Adrenal gland (tissue), 19 donors: ENCODE data around the gene RNF112. TPM values are rescaled to one million over a fixed set of nuclear protein-coding genes. Genes with fewer than 3 reads are reported as not detected.

Experiments used
- DNase-seq, 7 donors: peaks; one replicate each; pipeline ENCODE4 v3.0.0-alpha.2; 2019 to 2020
- H3K27ac ChIP-seq, 5 donors: fragments of 200-600 bp; sonication (generic) in 4 of 5; 1 replicate in 3 of 5; 2 replicates in 2 of 5; pipeline versions ENCODE4 v1.5.1 to v1.8.0; 2016 to 2020; ENCODE audit warnings: mild to moderate bottlenecking in 1 of 5
- H3K27me3 ChIP-seq: fragments of 200-600 bp; 2 replicates; pipeline ENCODE4 v1.8.0; 2021
- H3K36me3 ChIP-seq, 2 donors: fragments of 200-600 bp; replicated peaks in 1 of 2; 1 replicate in 1 of 2; 2 replicates in 1 of 2; pipeline versions ENCODE4 v1.5.1 to v1.8.0; 2018 to 2022
- H3K4me1 ChIP-seq, 2 donors: fragments of 200-600 bp; replicated peaks in 1 of 2; 1 replicate in 1 of 2; 2 replicates in 1 of 2; pipeline versions ENCODE4 v1.5.1 to v1.8.0; 2018 to 2021
- H3K4me3 ChIP-seq, 4 donors: fragments of 200-600 bp; sonication (generic) in 3 of 4; one replicate each; pipeline ENCODE4 v1.5.1; 2016 to 2018
- H3K9me3 ChIP-seq, 3 donors: fragments of 200-600 bp; sonication (generic) in 1 of 3; replicated peaks in 1 of 3; 1 replicate in 2 of 3; 2 replicates in 1 of 3; pipeline versions ENCODE4 v1.5.1 to v1.8.0; 2016 to 2021
- POLR2A ChIP-seq, 2 donors: fragments of 450-650 bp; IDR thresholded peaks; one replicate each; pipeline ENCODE4 v1.6.1; 2017; ENCODE audit warnings: antibody characterized with exemption in 2 of 2, mild to moderate bottlenecking in 2 of 2, moderate library complexity in 1 of 2
- whole genome bisulfite sequencing, 4 donors: extraction: QIAGEN DNeasy Blood & Tissue Kit in 2 of 4; methylation state at CpG; one replicate each; pipeline versions ENCODE4 v1.1.5 to v1.1.7; 2013 to 2017; 5-methylcytosine and 5-hydroxymethylcytosine counted together
- intact Hi-C, 2 donors: fragments of 100-400 bp; cut with DNase I; formaldehyde crosslinking; loops; one replicate each; pipeline versions ENCODE4 v1.14.1 to v1.15.0; 2022 to 2023
- long read RNA-seq, 10 donors: library from polyadenylated mRNA in 3 of 10; unstranded in 2 of 10; stranded (forward) in 1 of 10; transcript quantifications; one replicate each; pipeline ENCODE4 v2.0.0 and lab custom pipeline, GENCODE V29; 2021 to 2026
- polyA plus RNA-seq, 3 donors: library from polyadenylated mRNA; stranded (reverse); fragments of 200-250 nt in 2 of 3; fragments of 350-450 nt in 1 of 3; fragmentation: Illumina TruSeq in 1 of 3; extraction: RNeasy Lipid Tissue Mini Kit (QIAGEN cat#74804) in 1 of 3; gene quantifications; one replicate each; pipeline ENCODE4 v1.2.3, GENCODE V29; 2013 to 2014
- total RNA-seq, 9 donors: library from RNA; depleted of rRNA in 4 of 9; stranded (reverse); fragments of >200 nt in 4 of 9; fragments of 120-200 nt in 1 of 9; fragmentation: NEBNext Ultra II Directional in 1 of 9; extraction: Animal tissue kit (Norgen Biotek cat#: 25700) in 1 of 9; gene quantifications; one replicate each; pipeline versions ENCODE4 v1.1.0 to v1.2.4, GENCODE V29; 2013 to 2023
- TF ChIP-seq, protein P1 (sequence below), 6 experiments: fragments of 450-650 bp in 4 of 6; fragments of 200-600 bp in 2 of 6; sonication (generic) in 1 of 6; IDR thresholded peaks; 1 replicate in 5 of 6; 2 replicates in 1 of 6; pipeline versions ENCODE4 v1.5.1 to v1.8.0; 2016 to 2021; ENCODE audit warnings: antibody characterized with exemption in 6 of 6, mild to moderate bottlenecking in 2 of 6, moderate library complexity in 1 of 6
- donor health status: healthy with polysubstance abuse.
- donor health status: Bipolar disorder and iron deficiency.
- donor health status: DM: yes; HTN: yes; CAD: no.
- donor health status: DM: no; HTN: no; CAD: no.
- donor health status: DM: no; HTN: no; CAD: no.
- donor health status: DM: yes; HTN: yes; CAD: no.

RNF112 gene, protein sequence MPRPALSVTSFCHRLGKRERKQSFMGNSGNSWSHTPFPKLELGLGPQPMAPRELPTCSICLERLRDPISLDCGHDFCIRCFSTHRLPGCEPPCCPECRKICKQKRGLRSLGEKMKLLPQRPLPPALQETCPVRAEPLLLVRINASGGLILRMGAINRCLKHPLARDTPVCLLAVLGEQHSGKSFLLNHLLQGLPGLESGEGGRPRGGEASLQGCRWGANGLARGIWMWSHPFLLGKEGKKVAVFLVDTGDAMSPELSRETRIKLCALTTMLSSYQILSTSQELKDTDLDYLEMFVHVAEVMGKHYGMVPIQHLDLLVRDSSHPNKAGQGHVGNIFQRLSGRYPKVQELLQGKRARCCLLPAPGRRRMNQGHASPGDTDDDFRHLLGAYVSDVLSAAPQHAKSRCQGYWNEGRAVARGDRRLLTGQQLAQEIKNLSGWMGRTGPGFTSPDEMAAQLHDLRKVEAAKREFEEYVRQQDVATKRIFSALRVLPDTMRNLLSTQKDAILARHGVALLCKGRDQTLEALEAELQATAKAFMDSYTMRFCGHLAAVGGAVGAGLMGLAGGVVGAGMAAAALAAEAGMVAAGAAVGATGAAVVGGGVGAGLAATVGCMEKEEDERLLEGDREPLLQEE
- 1 to 10 TPM in 6 of 9 donors, under 1 TPM in 2, not detected in 1; 0.88 to 4.6 (median 1.8) TPM for total RNA-seq
- 10 to 100 TPM in 1 of 3 donors, 1 to 10 TPM in 2; 2.8 to 35.6 (median 6.4) TPM for polyA plus RNA-seq
- long read RNA-seq, donor 1: 0 reads
- long read RNA-seq, donor 2: 0 reads
- long read RNA-seq, donor 3: 0 reads
- long read RNA-seq, donor 4: 0 reads
- long read RNA-seq, donor 5, partial matches to known transcripts: 0 of 1 reads
- long read RNA-seq, donor 5, other reads (novel, unspliced or antisense): 1 of 1 reads
- long read RNA-seq, donor 6: 0 reads
- long read RNA-seq, donor 7: 0 reads
- long read RNA-seq, donor 8: 0 reads
- long read RNA-seq, donor 9: 0 reads
- long read RNA-seq, donor 10: 0 reads

DNA sequence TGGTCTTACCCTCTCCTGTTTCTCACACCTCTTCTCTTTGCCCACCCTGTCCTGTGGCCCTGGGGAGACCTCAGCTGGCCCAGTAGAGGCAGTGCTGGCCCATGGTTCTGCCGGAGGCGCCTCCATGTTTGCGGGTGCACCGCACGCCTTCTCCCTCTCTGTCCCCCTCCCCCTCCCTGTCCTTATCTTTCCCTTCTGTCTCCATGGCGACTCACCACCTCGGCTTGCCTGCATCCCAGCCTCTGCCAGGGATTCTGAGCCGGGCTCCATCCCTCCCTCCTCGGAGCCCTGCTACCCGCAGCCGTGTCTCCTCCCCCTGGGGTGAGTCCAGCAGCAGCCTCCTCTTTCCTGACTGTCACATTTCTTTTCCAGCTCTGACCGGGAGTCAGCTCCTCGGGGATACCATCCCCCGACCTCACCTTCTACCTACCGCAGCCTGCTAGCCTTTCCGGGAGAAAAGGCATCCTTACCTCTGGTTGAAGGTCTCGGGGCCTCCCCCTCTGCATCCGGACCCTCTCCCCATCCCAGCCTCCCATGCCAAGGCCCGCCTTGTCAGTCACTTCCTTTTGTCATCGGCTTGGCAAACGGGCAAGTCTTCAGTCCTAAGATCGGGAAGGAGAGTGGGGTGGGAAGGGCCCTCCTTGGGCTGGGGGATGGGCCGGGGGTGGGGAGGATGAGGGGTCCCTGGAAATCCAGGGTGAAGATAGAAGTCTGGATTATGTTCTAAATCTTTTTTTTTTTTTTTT, at the start of gene RNF112:
TSS of gene RNF112 (plus strand) at position 358 of the 746 bp plus-strand sequence. CDS start at position 535, 177 bp downstream.
- H3K27ac ChIP-seq: no peak within 1 kb of the TSS
- intact Hi-C loops: no loop called here
- H3K27me3 ChIP-seq: no peaks in the 10 kb centered on the region
- H3K9me3 ChIP-seq: no peaks in the 10 kb centered on the region
- H3K36me3 ChIP-seq: no peaks in the 10 kb centered on the region
- no peaks in the 10 kb centered on the region for H3K4me1 ChIP-seq
- peak in 3 of 7 donors; percentile 41 to 79 (median 43) for DNase-seq
- TF ChIP-seq POLR2A (IDR thresholded peaks at IDR 0.05): no peak
- TF ChIP-seq, protein P1, sequence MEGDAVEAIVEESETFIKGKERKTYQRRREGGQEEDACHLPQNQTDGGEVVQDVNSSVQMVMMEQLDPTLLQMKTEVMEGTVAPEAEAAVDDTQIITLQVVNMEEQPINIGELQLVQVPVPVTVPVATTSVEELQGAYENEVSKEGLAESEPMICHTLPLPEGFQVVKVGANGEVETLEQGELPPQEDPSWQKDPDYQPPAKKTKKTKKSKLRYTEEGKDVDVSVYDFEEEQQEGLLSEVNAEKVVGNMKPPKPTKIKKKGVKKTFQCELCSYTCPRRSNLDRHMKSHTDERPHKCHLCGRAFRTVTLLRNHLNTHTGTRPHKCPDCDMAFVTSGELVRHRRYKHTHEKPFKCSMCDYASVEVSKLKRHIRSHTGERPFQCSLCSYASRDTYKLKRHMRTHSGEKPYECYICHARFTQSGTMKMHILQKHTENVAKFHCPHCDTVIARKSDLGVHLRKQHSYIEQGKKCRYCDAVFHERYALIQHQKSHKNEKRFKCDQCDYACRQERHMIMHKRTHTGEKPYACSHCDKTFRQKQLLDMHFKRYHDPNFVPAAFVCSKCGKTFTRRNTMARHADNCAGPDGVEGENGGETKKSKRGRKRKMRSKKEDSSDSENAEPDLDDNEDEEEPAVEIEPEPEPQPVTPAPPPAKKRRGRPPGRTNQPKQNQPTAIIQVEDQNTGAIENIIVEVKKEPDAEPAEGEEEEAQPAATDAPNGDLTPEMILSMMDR (IDR thresholded peaks at IDR 0.05): peak in 1 of 6 experiments; percentile 11
- H3K4me3 ChIP-seq: peak within 1 kb of the TSS in 1 of 4 donors; percentile 20
- 28 to 33% (median 30%) methylated on average over 23 of the region's 23 CpGs for WGBS, 4 donors

DNA sequence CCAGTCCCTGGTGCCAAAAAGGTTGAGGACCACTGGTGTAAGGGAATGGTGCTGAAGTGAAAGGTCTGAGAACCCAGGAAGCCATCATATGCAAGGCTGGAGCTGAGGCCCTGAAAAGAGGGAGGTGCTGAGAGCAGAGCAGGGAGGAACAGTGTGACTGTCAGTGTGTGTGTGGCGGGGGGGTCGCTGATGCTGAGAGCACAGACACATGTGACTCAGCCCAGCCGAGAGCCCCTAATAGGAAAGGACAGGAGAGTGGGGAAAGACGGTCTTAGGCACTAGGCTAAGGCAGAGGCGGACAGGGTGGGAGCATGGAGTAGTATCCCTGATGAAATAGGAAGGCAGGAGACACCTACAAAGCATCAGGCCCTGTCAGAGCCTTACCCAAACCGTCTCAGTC, 49.7 kb upstream of the RNF112 start:
- peak overlapping the region in 1 of 5 donors; percentile 95 for H3K27ac ChIP-seq
- H3K27me3 ChIP-seq: no peaks in the 10 kb centered on the region
- no peaks in the 10 kb centered on the region for H3K9me3 ChIP-seq
- intact Hi-C loops: loop anchor here (5.0 to 10.0 kb wide), 3 partner anchors 86 to 403 kb away; no protein-coding TSS in a partner anchor
- H3K4me3 ChIP-seq: no peak overlapping the region
- peaks cover 12 to 14% of the 10 kb centered on the region in 2 donors for H3K4me1 ChIP-seq
- peak in 2 of 7 donors; percentile 24 to 74 for DNase-seq
- no peaks in the 10 kb centered on the region for H3K36me3 ChIP-seq
- WGBS, 4 donors: 64 to 80% (median 76%) methylated on average over 6 of the region's 6 CpGs
- TF ChIP-seq, protein P1 (IDR thresholded peaks at IDR 0.05): no peak
- TF ChIP-seq POLR2A (IDR thresholded peaks at IDR 0.05): no peak

DNA sequence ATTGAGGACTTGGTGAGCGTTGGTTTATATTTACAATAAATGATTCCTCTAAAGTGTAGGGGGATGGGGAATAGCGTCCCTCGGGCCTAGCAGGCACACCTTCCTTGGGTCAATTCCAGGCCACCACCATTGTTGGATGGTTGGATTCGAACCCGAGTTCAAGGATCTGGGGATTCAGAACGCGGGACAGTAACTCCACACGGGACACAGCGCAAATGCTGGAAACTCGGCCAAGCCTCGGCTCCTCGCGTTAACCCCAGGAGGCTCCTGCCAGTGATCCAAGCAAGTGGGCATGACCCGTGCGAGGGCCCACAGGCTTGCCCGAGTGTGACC, 49.1 kb upstream of the RNF112 start:
- Histone ChIP-seq H3K27me3 (no peaks in the 10 kb centered on the region), H3K9me3 (no peaks in the 10 kb centered on the region), H3K4me3 (peak overlapping the region in 2 of 4 donors; percentile 53 to 88), H3K27ac (peak overlapping the region in 4 of 5 donors; percentile 77 to 96 (median 90)), H3K4me1 (peaks cover 12 to 14% of the 10 kb centered on the region in 2 donors), H3K36me3 (no peaks in the 10 kb centered on the region)
- TF ChIP-seq POLR2A (IDR thresholded peaks at IDR 0.05): peak in 1 of 2 donors; percentile 27
- TF ChIP-seq, protein P1 (IDR thresholded peaks at IDR 0.05): no peak
- no peak for DNase-seq
- 14 to 52% (median 33%) methylated on average over 3 to 16 of the region's 16 CpGs for WGBS, 4 donors
- intact Hi-C loops: loop anchor here (2.0 to 10.0 kb wide), 4 partner anchors 85 to 403 kb away; no protein-coding TSS in a partner anchor
